Activated CD4-positive, CD25-positive, alpha-beta regulatory T cell treated with anti-CD3 and anti-CD28 coated beads, Interleukin-2, amount 50 U/mL, for 24 hours (primary cell): ENCODE data around the gene ZNF274.
A peak's percentile ranks its signal among the peaks of the same experiment; 100 is the strongest.
"Not testable (repeated sequence)": the region's sequence is repeated elsewhere in the genome, so short reads cannot be mapped to it uniquely, and the experiment has no call there.

Experiments
- ATAC-seq, 2 donors: fragments of 150-1000 bp; cut with Tn5 transposase; one replicate each; pipeline ENCODE4 v1.10.0; 2021; ENCODE audit warnings: mild to moderate bottlenecking in 1 of 2, moderate library complexity in 1 of 2

Gene ZNF274

DNA sequence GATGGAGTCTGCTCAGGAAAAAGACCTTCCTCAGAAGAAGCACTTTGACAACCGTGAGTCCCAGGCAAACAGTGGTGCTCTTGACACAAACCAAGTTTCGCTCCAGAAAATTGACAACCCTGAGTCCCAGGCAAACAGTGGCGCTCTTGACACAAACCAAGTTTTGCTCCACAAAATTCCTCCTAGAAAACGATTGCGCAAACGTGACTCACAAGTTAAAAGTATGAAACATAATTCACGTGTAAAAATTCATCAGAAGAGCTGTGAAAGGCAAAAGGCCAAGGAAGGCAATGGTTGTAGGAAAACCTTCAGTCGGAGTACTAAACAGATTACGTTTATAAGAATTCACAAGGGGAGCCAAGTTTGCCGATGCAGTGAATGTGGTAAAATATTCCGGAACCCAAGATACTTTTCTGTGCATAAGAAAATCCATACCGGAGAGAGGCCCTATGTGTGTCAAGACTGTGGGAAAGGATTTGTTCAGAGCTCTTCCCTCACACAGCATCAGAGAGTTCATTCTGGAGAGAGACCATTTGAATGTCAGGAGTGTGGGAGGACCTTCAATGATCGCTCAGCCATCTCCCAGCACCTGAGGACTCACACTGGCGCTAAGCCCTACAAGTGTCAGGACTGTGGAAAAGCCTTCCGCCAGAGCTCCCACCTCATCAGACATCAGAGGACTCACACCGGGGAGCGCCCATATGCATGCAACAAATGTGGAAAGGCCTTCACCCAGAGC is 29.6 kb downstream of the ZNF274 start:
- ATAC-seq, result no peak

DNA sequence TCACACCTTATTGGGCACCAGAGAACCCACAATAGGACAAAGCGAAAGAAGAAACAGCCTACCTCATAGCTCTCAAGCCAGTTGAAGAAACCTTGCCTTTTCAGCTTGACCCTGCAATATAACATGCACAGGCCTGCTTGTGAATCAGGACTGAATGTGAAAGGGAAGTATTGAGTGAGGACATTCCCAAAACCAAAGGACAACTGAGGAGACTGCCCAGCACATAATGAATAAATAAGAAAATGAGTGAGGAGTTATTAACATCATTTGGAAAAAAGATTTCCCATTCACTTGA is 30.2 kb downstream of the ZNF274 start:
- ATAC-seq, result no peak

DNA sequence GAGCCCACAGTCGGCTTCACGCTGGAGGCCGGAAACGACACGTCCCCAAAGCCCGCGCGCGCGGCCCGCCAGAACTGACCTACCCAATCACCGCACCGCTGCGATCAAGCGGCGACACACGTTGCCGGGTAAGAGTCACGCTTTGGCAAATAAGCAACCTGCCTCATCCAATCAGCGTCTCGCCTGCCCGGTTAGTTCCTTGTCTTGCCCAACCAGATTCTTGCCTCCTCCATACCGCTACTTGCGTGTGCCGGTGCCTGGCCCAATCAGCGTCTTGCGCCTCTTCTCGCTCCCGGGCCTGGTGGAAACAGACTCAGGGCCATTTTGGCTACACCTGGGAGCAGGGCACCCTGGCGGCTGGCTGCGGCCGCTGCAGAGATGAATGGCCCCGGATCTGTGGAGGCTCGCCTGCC is 34.2 kb downstream of the ZNF274 start:
- no peak for ATAC-seq

DNA sequence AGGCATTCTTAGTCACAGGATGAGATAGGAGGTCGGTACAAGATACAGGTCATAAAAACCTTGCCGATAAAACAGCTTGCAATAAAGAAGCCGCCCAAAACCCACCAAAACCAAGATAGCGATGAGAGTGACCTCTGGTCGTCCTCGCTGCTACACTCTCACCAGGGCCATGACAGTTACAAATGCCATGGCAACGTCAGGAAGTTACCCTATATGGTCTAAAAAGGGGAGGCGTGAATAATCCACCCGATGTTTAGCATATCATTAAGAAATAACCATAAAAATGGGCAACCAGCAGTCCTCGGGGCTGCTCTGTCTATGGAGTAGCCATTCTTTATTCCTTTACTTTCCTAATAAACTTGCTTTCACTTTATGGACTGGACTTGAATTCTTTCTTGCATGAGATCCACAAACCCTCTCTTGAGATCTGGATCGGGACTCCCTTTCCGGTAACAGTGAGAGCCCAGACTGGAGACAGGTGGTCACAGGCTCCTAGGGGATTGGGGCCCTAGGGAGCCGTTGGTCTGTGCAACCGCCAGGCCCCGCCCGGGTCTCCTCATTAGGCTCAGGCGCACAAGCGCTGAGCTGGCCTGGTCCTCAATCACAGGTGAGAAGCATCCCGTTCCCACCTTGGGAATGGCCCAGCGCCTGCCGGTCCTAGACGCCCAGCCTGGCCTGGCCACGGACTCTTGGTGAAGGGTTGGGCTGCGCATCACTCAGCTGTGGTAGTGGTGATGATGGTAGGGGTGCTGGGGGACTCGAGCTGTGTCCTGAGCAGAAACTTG is 34.9 kb downstream of the ZNF274 start:
- no peak for ATAC-seq

GRCh38 chr19:58218899-58219298 is 36.0 kb downstream of the ZNF274 start:
- ATAC-seq, result no peak

DNA sequence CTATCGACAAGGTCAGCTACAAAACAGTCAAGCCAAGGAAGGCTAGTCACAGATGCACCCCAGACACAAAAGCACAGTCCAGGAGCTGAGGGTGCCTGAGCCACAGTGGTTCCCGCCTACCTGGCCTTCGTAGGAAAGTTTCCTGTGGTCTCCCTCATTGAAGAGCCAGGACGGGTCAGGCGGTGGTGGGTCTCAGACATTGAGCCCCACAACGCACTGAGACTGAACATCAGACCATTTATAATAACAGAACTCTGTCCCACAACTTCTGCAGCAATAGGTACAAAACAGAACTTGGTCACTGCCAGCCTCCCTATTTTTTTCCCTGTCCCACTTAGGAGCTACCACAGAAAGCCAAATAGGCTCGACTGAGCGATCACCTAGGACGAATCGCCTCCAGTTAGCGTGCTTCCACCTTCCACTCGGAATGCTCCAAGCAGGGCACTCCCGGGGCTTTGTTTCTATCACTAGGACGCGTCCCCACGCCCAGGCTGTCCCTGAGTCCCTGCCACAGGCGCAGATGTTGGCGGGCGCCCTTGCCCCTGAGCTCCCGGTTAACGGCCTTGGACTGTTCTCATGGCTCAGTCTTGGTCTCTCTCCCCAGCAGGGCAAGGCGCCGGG is 45.2 kb downstream of the ZNF274 start:
- ATAC-seq, result no peak

DNA sequence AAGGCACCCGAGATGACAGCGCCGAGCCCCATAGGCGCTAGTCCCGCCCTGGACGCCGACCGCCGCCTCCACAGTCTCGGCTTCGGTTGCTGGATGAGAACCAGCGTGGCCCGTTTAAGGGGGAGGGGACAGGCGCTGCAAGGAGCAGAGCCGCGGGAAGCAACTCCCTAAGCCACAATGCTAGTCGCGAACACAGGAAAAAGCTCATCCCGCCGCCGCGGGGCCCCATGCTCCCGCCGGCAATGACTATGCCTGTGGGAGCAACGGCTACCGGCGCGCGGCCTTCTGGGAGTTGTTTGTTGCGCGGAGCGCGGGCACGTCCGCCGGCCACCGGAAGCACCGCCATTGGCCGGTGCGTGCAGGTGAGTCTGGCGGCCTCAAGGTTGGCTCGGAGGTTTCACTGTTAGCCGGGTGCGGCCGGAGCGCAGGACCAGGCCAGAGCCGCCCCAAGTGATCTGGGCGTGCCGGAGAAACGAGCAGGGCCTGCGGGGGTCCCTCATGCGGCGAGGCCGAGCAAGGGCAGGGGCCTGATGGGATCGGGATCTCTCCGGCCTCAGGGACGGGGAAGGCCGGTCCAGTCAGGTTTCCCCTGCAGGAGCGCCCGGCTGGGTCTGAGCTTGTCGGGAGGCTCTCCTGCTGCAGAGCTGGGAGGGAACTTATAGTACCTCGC is 45.9 kb downstream of the ZNF274 start, which contains the start of gene ZNF544:
TSS of gene ZNF544 (plus strand) at position 330 of the 670 bp plus-strand sequence. CDS start 15,110 bp downstream, outside the sequence.
- ATAC-seq, result peak; percentile 78 to 86

DNA sequence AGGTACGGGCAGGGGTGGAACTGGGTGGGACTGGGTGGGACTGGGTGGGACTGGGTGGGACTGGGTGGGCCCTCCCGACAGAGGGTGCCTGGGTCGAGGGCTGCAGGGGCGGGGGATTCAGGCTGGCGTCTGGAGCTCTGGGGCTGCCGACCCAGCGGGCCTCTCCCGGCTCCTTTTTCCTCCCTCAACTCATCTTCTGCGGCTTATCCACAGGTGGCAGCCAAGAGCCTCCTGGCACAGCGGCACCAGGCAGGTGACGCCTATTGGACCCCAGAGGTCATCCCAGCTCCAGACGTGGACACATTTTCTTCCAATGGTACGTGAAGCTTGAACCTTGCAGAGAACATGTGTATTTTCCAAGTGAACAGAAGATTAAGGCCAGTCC is 46.4 kb downstream of the ZNF274 start:
- ATAC-seq, result peak; percentile 17 to 32

DNA sequence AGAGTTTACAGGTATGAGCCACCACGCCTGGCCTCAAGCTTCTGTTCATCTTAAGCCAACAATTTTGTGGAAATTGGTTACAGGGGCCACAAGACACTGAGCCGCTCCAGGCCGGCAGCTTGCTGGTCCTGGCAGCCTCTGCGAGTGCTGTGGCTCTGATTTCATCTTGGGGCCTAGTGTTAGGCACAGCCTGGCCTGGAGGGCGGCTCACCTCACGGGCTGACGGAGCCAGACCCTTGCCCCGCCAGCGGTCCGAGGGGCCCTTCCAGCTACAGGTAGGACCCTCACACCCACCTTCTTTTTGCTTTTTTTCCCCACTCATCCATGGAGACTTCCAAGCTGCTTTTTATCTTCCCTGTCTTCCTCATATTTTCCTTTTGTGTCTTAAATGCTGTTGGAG is 54.5 kb downstream of the ZNF274 start:
- no peak for ATAC-seq

DNA sequence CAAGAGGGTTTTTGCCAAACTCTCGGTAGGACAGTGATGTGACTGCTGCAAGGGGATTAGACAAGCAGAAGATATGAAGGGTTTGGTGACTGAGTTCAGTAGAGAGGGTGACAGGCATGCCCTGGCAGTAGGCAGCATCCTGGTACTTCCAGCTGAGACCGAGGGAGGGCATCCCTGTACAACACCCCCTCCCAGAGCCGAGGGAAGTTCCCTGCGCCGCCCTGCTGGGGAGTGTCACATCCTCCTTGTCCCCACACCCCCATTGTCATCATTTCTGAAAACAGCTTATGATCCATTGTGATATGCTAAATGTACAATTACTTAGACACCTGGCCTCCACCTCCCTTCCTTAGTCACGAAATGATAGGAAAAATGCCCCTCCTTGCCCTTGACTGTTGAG is 60.5 kb downstream of the ZNF274 start:
- ATAC-seq, result no peak

DNA sequence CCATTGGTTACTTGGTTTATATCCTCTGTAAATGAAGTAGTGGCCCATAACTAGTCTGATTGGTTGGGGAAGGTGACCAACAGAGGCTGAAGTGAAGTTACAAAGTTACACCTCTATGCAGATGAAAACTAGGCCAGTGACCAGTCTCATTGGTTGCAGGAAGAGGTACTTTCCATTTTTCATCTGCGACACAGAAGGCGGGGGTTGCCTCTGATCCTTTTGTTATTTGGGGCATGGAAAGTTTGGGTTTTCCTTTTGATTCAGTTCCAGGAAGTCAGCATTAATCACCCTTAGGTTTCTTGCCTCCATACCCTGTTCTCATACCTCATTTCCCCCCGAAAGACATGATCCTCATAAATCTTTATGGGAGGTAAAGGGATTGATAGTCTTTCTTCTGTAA is 66.0 kb downstream of the ZNF274 start:
- no peak for ATAC-seq

GRCh38 chr19:58252102-58252685 is 69.3 kb downstream of the ZNF274 start:
- ATAC-seq, result no peak

DNA sequence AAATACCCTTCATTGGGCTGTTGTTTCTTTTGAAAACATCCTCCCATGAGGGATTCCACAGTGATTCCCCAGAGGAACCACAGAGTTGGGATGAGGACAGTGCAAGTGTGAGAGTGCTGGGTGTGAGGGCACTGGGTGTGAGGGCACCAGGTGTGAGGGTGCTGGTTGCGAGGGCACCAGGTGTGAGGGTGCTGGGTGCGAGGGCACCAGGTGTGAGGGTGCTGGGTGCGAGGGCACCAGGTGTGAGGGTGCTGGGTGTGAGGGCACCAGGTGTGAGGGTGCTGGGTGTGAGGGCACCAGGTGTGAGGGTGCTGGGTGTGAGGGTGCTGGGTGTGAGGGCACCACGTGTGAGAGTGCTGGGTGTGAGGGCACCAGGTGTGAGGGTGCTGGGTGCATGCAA is 75.4 kb downstream of the ZNF274 start:
- not testable (repeated sequence) for ATAC-seq

GRCh38 chr19:58261600-58261967 is 78.7 kb downstream of the ZNF274 start:
- no peak for ATAC-seq

DNA sequence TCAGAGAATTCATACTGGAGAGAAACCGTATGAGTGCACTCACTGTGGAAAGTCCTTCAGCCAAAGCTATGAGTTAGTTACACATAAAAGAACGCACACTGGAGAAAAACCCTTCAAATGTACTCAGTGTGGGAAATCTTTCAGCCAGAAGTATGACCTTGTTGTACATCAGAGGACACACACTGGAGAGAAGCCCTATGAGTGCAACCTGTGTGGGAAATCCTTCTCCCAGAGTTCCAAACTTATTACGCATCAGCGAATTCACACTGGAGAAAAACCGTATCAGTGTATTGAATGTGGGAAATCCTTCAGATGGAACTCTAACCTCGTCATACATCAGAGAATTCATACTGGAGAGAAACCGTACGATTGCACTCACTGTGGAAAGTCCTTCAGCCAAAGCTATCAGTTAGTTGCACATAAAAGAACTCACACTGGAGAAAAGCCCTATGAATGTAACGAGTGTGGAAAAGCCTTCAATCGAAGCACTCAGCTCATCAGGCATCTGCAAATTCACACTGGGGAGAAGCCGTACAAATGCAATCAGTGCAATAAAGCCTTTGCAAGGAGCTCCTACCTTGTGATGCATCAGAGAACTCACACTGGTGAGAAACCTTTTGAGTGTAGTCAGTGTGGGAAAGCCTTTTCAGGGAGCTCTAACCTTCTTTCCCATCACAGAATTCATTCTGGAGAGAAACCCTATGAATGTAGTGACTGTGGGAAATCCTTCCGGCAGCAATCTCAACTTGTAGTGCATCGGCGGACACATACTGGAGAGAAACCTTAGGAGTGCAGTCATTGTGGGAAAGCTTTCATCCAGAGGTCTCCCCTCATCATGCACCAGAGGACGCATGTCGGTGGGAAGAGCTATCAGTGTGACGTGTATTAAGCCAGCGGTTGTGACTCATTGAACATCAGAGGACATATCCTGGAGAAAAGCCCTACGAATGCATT is 79.4 kb downstream of the ZNF274 start:
- ATAC-seq, result no peak

GRCh38 chr19:58262922-58263296 is 80.0 kb downstream of the ZNF274 start:
- ATAC-seq, result no peak
